ENCODE measurements around the gene MED15. TPM values are rescaled to one million over a fixed set of nuclear protein-coding genes. Genes with fewer than 3 reads are reported as not detected.

MED15 gene
- total RNA-seq, 6 donors from 2014 or later, result 64.2 to 170 (median 123) TPM

DNA sequence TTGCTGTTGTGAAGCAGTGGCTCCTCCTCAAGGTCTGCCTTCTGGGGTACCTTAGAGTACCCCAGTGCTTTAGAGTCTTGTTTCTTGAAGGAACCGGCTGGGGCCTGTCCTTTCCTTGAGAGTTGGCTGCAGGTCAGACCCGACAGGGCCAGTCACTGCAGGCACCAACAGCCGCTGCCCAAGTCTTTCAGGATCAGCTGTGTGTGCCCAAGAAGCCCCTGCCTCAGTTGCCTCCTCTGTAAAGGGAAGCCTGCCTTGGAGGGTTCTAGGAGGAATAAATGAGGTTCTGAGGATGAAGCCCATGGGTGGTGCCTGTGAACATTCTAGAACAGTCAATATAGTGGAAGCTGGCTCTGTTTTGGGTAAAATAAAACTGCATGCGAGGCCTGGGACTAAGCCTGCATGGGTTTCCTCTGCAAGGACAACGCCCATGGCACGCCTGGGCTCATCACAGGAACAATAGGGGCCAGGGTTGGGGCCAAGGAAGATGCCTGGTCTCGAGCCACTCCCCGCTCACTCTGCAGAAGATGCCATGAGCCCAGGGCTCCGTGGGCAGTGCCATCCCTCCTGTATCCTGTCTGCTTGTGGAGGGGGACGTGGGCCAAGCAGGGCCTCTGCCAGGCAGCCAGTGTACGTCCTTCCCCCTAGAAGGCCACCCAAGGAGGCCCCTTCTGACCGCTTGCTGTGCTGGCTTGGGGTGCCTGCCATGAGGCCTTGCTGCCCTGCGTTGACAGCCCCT, 81.6 kb downstream of the MED15 start:
- H3K4me3 ChIP-seq, result no peak overlapping the region
- H3K36me3 ChIP-seq, result peaks cover 29 to 41% (median 38%) of the 10 kb centered on the region in 4 donors
- H3K9me3 ChIP-seq, result no peaks in the 10 kb centered on the region
- TF ChIP-seq POLR2A (IDR thresholded peaks at IDR 0.05), result no peak
- TF ChIP-seq EP300 (IDR thresholded peaks at IDR 0.05), result no peak
- TF ChIP-seq, protein P1, sequence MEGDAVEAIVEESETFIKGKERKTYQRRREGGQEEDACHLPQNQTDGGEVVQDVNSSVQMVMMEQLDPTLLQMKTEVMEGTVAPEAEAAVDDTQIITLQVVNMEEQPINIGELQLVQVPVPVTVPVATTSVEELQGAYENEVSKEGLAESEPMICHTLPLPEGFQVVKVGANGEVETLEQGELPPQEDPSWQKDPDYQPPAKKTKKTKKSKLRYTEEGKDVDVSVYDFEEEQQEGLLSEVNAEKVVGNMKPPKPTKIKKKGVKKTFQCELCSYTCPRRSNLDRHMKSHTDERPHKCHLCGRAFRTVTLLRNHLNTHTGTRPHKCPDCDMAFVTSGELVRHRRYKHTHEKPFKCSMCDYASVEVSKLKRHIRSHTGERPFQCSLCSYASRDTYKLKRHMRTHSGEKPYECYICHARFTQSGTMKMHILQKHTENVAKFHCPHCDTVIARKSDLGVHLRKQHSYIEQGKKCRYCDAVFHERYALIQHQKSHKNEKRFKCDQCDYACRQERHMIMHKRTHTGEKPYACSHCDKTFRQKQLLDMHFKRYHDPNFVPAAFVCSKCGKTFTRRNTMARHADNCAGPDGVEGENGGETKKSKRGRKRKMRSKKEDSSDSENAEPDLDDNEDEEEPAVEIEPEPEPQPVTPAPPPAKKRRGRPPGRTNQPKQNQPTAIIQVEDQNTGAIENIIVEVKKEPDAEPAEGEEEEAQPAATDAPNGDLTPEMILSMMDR (IDR thresholded peaks at IDR 0.05), result no peak
- no peak for TF ChIP-seq POLR2AphosphoS5 (IDR thresholded peaks at IDR 0.05)
- WGBS, 2 donors, result 61 to 95% methylated on average over 4 to 9 of the region's 13 CpGs
- no peak overlapping the region for H3K27ac ChIP-seq
- no peaks in the 10 kb centered on the region for H3K4me1 ChIP-seq
- no peak for DNase-seq
- no peaks in the 10 kb centered on the region for H3K27me3 ChIP-seq
- no peak for ATAC-seq (ENCODE audit: low FRiP score in 2 of 2)

DNA sequence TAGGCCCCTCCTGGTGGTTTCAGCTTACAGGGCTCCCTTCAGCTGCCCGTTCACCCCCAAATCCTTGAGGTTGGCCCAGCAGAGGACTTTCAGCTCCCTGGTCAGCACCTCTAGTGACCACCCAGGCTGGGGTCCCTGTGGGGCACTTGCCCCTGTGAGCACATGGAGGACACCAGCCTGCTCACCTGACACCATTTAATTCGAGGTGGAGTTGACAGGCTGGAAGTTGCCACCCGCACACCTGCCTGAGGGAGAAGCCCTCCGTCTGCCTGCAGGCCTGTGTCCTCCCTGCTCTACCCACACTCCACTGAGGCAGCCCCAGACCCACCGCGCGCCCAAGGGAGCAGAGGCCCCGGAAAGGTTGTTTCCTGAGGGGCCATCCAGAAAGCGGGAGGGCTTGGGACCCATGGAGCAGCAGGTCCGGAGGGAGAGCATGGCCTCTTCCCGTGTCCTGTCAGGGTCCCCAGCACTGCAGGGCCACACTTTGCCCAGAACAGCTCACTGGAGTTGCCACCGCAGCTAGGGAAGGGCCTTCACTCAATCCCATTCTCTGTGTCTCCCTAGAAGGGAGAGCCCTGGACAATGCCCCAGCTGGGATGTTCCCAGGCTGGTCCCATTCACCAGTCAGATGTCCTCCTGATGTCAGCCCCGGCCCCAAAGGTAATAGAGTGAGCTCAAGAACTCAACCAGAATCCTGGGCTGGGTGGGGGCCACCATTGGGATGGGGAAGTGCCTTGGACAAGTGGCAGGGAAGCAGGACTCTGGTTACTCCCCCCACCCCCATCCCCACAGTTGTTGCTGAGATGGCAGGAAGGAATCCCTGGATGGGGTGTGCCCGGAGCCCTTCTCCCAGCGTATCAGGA, 82.4 kb downstream of the MED15 start:
- H3K27ac ChIP-seq, result no peak overlapping the region
- H3K9me3 ChIP-seq, result no peaks in the 10 kb centered on the region
- H3K4me3 ChIP-seq, result no peak overlapping the region
- H3K36me3 ChIP-seq, result peaks cover 20 to 33% (median 30%) of the 10 kb centered on the region in 4 donors
- no peaks in the 10 kb centered on the region for H3K27me3 ChIP-seq
- no peak for DNase-seq
- no peaks in the 10 kb centered on the region for H3K4me1 ChIP-seq
- ATAC-seq (ENCODE audit: low FRiP score in 2 of 2), result no peak
- 75 to 89% methylated on average over 3 to 14 of the region's 15 CpGs for WGBS, 2 donors
- no peak for TF ChIP-seq EP300 (IDR thresholded peaks at IDR 0.05)
- TF ChIP-seq, protein P1 (IDR thresholded peaks at IDR 0.05), result no peak
- TF ChIP-seq POLR2AphosphoS5 (IDR thresholded peaks at IDR 0.05), result no peak
- no peak for TF ChIP-seq POLR2A (IDR thresholded peaks at IDR 0.05)

DNA sequence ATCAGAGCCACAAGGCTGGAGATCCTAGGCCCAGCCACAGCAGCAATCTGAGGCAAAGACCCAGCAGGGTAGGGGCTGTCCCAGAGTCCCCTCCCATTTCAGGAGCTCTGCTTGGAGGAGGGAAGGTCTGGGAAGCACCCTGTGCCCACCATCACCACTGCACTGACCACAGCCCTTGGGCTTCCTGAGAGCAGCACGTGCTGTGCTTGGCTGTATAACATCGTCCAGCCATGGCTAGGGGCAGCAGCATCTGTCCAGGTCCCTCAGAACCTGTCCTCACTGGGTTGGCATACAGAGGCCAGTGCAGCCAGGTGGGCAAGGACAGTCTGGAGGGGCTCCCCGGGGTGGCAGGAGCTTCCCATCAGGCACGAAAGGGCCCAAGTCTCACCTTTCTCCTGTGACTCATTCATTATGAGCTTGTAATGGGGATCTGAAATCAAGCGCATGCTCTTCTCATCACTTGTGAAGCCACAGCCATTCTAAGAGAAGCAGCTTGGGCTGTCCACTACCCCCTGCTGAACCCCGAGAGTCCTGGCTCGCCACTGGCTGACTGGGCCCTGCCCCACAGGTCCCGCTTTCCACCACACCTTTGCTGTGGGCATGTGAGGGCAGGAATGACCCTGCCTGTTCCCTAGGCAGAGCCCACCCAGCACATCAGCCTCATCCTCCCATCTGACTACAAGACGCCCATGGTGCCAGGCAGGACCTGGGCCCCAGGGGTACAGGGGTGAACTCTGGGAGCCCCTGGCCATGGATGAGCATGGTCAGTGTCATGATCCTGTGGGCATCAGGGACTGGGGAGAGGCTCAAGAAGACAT, 83.3 kb downstream of the MED15 start:
- Histone ChIP-seq H3K36me3 (peaks cover 13 to 24% (median 22%) of the 10 kb centered on the region in 4 donors), H3K9me3 (no peaks in the 10 kb centered on the region), H3K27me3 (no peaks in the 10 kb centered on the region), H3K27ac (no peak overlapping the region), H3K4me3 (no peak overlapping the region), H3K4me1 (no peaks in the 10 kb centered on the region)
- WGBS, 2 donors, result 84 to 85% methylated on average over 5 to 9 of the region's 9 CpGs
- no peak for ATAC-seq (ENCODE audit: low FRiP score in 2 of 2)
- no peak for DNase-seq
- TF ChIP-seq POLR2A (IDR thresholded peaks at IDR 0.05) (no peak), POLR2AphosphoS5 (IDR thresholded peaks at IDR 0.05) (no peak), EP300 (IDR thresholded peaks at IDR 0.05) (no peak)
- TF ChIP-seq, protein P1 (IDR thresholded peaks at IDR 0.05), result no peak

DNA sequence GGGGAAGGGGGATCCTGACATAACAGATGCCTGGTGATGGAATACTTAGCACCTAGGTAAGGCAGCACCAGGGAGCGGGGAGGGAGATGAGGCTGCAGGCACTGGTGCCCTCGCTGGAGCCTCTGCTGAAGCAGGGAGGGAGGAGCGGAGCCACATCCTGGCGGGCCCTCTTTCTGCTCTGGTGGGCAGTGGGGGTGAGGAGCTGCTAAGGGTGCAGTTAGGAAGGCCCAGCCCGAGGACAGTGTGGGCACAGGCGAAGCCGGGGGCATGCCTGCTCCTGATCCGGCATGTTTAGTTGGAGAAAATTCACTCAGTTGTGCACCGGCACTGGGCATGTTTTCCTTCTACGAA, 83.9 kb downstream of the MED15 start:
- TF ChIP-seq, protein P1 (IDR thresholded peaks at IDR 0.05), result no peak
- TF ChIP-seq POLR2AphosphoS5 (IDR thresholded peaks at IDR 0.05), result no peak
- TF ChIP-seq EP300 (IDR thresholded peaks at IDR 0.05), result no peak
- no peak for TF ChIP-seq POLR2A (IDR thresholded peaks at IDR 0.05)
- ATAC-seq (ENCODE audit: low FRiP score in 2 of 2) (no peak), DNase-seq (no peak)
- Histone ChIP-seq H3K9me3 (no peaks in the 10 kb centered on the region), H3K4me3 (no peak overlapping the region), H3K4me1 (no peaks in the 10 kb centered on the region), H3K27ac (no peak overlapping the region), H3K36me3 (peaks cover 11 to 18% (median 16%) of the 10 kb centered on the region in 4 donors), H3K27me3 (no peaks in the 10 kb centered on the region)
- 88 to 98% methylated on average over 9 to 10 of the region's 10 CpGs for WGBS, 2 donors
